ENCODE results near the gene MNAT1.
"Not testable (repeated sequence)": the region's sequence is repeated elsewhere in the genome, so short reads cannot be mapped to it uniquely, and the experiment has no call there.

MNAT1 gene

DNA sequence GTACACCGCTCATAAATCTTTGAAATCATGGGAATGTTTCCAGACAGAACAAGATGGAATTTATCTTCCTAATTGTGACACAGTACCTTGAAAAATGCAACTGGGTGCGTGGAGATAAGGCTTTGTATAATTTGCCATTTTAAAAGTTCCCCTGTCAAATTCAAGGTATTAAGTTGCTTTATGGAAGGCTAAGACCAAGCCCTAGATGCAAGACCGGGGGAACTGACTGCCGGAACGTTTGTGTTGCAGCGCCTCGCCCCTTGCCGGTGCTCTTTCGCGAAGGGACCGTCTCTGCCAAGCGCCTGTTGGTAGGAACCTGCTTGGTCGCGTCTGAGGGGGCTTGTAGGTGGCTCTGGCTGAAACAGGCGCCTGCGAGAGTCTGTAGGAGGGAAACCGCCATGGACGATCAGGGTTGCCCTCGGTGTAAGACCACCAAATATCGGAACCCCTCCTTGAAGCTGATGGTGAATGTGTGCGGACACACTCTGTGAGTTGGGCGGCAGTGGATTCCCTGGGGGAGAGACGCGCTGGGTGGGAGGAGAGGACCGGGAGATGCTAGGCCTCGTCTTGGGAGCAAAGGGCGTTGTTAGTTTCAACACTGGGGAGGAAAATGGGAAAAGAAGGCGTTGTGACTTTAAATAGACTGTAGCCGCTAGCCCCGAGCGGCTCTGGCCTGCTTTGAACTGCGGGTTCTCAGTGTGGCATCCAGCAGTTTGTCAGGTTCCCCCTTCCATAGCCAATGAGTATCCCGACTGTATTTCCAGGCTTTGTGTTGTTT lies at the start of gene MNAT1:
MNAT1 (plus strand) TSS at position 297 of the 778 bp plus-strand sequence; CDS start at position 399, 102 bp downstream.
- peak; percentile 66 to 70 for DNase-seq (ENCODE audit: low read depth in 2 of 2)

GRCh38 chr14:60686865-60687264 lies 47.7 kb upstream of the MNAT1 start:
- DNase-seq (ENCODE audit: low read depth in 2 of 2): no peak

GRCh38 chr14:60691383-60692113 lies 43.0 kb upstream of the MNAT1 start:
- DNase-seq (ENCODE audit: low read depth in 2 of 2): no peak

DNA sequence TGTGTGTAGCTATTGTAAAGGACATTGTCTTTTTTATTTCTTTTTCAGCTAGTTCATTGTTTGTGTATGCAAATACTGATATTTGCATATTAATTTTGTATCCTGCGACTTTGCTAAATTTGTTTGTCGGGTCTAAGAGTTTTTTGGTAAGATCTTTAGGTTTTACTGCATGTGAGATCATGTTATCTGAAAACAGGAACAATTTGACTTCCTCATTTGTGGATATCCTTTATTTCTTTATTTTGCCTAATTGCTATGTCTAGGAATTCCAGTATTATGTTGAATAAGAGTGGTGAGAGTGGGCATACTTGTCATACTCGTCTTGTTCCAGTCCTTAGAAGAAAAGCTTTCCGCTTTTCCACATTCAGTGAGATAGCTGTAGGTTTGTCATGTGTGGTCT lies 39.2 kb upstream of the MNAT1 start:
- no peak for DNase-seq (ENCODE audit: low read depth in 2 of 2)

GRCh38 chr14:60700598-60700997 lies 34.0 kb upstream of the MNAT1 start:
- DNase-seq (ENCODE audit: low read depth in 2 of 2): no peak

GRCh38 chr14:60705100-60705499 lies 29.5 kb upstream of the MNAT1 start:
- DNase-seq (ENCODE audit: low read depth in 2 of 2): no peak

GRCh38 chr14:60707858-60708257 lies 26.7 kb upstream of the MNAT1 start:
- DNase-seq (ENCODE audit: low read depth in 2 of 2): no peak

- no peak for DNase-seq (ENCODE audit: low read depth in 2 of 2)
Measured at GRCh38 chr14:60710494-60710893, 24.1 kb upstream of the MNAT1 start.

- no peak for DNase-seq (ENCODE audit: low read depth in 2 of 2)
Measured at GRCh38 chr14:60713513-60713912, 21.0 kb upstream of the MNAT1 start.

DNA sequence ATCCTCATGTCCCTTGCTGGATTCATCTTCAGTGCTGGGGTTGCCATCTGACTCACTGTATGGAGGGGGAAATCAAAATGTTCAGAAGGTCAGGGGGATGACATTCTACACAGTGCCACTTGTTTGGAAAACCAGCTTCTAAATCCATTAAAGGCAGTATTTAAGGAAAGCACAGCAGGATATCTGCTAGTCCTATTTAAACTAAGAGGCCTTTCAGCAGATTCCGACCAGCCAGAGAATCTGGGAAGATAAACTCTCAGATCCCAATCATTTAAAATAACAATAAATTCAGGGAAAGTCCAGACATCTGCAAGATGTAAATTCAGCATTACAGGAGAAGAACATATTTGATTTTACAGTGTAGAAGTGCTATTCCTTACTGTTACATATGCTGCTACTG lies 14.2 kb upstream of the MNAT1 start:
- no peak for DNase-seq (ENCODE audit: low read depth in 2 of 2)

- no peak for DNase-seq (ENCODE audit: low read depth in 2 of 2)
Measured at GRCh38 chr14:60720962-60721325, 13.6 kb upstream of the MNAT1 start.

- no peak for DNase-seq (ENCODE audit: low read depth in 2 of 2)
Measured at GRCh38 chr14:60721326-60722106, 13.0 kb upstream of the MNAT1 start.

DNA sequence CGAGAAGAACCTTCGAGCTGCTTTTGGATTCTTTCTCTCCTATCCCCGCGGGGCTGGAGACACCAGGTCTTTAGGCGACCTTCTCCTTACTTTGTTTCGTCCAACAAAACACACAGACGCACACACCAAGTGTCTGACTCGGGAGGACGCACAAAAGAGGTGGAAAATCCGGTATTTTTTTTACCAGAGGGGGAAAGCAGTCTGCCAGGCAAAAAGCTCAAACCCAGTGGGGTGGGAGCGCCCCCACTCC lies 12.5 kb upstream of the MNAT1 start:
- DNase-seq (ENCODE audit: low read depth in 2 of 2): no peak

- DNase-seq (ENCODE audit: low read depth in 2 of 2): no peak
Measured at GRCh38 chr14:60722357-60723115, 12.0 kb upstream of the MNAT1 start.

GRCh38 chr14:60723116-60723906 lies 11.2 kb upstream of the MNAT1 start:
- DNase-seq (ENCODE audit: low read depth in 2 of 2): no peak

GRCh38 chr14:60723907-60724618 lies 10.5 kb upstream of the MNAT1 start, which contains the start of gene SIX4:
Gene SIX4, minus strand, starts transcription at chr14:60724351. Its CDS starts 277 bp downstream, at chr14:60724074.
- DNase-seq (ENCODE audit: low read depth in 2 of 2): no peak

DNA sequence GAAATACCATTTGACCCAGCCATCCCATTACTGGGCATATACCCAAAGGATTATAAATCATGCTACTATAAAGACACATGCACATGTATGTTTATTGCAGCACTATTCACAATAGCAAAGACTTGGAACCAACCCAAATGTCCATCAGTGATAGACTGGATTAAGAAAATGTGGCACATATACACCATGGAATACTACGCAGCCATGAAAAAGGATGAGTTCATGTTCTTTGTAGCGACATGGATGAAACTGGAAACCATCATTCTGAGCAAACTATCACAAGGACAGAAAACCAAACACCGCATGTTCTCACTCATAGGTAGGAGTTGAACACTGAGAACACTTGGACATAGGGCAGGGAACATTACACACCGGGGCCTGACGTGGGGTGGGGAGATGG lies 3.3 kb upstream of the MNAT1 start:
- not testable (repeated sequence) for DNase-seq (ENCODE audit: low read depth in 2 of 2)

DNA sequence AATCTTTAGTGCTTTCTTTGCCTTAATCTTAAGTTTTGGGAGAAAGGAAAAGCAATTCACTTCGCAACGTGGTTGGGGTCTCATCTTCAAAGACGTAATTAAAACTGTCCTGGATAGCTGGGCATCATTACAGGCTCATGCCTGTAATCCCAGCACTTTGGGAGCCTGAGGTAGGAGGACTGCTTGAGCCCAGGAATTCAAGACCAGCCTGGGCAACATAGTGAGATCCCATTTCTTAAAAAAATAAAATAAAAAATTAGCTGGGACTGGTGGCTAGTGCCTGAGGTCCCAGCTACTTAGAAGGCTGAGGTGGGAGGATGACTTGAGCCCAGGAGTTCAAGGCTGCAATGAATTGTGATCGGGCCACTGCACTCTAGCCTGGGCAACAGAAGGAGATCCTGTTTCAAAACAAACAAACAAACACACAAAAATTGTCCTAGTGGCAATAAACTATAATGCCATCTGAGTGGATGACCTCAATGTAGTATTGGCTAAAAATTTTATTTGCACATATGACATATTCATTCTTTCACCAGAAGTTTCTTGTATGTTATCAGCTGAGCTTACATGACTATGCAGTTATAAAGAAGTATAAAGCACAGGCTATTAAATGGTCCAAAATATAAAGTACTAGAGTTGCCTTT lies 1.6 kb upstream of the MNAT1 start:
- no peak for DNase-seq (ENCODE audit: low read depth in 2 of 2)

- DNase-seq (ENCODE audit: low read depth in 2 of 2): no peak
Measured at GRCh38 chr14:60735416-60735815, 855 bp downstream of the MNAT1 start.

DNA sequence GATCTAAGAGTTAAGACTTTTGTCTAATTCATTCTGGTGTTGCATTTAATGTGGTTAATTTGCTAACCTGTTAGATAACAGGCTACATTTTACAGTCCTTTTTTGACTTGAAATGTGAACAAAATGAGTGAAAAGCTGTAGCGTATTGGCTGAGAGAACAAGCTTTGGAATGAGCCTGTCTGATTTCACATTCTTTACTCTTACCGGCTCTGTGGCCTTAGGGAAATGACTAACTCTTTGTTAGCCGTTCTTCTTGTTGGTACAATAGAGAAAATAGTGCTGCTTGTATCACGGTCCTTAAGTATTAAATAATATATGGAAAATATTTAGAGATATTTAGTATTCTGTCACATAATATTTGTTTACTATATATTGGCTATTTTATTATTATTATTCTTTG lies 1.9 kb downstream of the MNAT1 start:
- no peak for DNase-seq (ENCODE audit: low read depth in 2 of 2)
